Stimulated activated CD4-positive, alpha-beta T cell treated with anti-CD3 and anti-CD28 coated beads, Interleukin-4, amount 100 ng/mL, for 48 hours (primary cell): Measurements from ENCODE around the gene NACA.

ENCODE experiments used
- DNase-seq, 2 donors: peaks; one replicate each; pipeline ENCODE4 v3.0.0-alpha.2; 2020; ENCODE audit warnings: low read depth in 2 of 2

Gene NACA

DNA sequence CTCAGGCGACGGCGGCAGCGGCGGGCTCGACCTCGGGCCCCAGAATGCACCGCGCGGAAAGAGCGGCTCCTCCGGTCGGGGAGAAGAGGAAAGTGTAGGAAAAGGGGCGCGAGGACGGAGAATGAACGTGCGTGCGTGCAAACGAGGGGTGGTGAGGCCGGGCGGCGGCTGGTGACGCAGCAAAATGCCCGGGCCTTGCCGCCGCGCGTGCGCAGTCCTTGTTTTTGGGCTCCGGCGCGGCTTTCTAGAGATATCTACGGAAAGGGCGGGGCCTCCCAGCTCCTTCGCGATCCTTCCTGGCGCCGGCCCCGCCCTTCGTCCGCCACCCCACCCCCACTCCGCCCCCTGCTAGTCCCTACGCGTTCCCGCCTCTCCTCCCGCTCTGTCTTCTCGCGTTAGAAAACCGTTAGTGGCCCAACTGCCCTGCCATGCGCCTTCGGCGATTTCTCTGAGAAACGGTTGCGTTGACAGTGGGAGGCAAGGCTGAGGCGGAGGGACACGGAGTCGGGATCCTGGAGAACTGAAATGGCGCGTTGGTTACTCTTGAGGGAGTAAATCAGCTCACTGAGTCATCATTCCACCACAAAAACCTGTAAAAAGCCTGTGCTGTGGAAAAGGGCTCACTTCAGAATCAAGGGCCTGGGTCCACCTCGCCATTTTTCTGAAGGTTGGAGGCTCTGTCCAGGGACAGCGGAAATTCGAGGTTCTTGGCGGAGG, 36.8 kb downstream of the NACA start, which contains the start of gene PTGES3:
Gene PTGES3, minus strand, starts transcription at position 156 of the 717 bp plus-strand sequence. CDS start 285 bp downstream, outside the sequence.
- DNase-seq = peak; percentile 96 to 97

DNA sequence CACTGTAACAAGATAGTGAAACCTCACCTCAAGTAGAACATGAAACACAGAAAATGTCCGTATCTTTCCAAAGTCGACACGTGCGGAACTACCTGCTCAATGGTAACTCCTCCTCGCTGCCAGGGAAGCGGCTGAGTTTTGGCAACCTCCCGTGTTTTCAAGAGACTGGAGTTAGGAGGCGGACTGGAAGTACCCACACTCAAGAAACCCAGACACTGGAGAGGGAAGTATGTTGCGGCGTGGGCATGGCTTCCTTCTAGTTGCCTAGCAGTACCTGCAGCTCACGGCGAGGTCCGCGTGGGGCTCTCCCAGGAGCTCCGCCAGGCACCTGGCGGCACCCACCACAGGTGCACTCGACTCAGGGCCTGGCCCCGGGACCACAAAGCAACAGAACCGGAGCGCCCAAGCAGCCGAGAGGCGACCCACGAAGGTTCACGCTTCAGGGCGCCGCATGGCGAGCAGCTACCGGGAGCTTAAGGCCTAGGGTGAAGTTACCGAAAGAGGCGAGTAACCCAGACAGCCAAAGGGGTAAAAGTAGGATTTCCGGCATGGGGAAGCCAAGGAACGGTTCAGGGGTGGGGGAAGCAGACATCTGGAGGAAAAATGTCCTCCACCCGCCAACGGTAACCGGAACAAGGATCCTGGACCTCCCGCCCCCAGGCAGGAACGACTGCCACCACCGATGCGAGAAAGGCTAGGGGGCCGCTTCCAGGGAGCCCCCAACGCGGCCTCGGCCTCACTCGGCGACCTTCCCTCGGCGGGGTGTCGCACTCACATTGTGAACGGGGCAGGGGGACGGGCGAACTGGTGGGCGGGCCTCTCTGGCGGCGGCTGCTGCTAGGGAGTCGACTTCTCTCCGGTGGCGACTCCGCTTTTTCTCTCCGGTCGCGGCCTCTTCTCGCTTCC, 37.6 kb downstream of the NACA start:
- peak in 1 of 2 donors; percentile 44 for DNase-seq

DNA sequence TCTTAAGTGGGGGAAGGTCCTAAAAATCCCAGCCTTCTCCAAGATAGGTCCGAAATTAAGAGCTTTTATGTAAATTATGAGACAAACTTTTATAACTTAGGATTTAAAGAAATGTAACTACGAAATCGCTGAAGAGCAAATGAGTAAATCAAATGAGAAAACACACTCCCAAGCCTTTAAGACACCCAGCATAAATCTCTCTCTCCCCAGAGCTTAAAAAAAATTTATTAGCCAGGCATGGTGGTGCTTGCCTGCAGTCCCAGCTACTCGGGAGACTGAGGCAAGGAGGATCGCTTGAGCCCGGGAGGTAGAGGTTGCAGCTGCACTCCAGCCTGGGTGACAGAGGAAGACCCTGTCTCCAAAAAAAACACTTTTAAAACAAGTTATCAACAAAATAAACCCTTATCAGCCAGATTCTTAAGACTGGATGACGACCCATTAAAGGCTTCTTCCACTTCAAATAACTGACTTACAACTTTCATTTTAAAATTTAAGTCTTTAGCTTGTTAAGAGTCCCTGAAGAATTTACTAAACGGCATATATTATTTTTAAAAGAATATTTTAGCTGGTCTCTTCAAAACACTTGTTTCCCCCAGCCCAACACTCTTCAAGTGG, 40.2 kb downstream of the NACA start:
- DNase-seq = no peak

DNA sequence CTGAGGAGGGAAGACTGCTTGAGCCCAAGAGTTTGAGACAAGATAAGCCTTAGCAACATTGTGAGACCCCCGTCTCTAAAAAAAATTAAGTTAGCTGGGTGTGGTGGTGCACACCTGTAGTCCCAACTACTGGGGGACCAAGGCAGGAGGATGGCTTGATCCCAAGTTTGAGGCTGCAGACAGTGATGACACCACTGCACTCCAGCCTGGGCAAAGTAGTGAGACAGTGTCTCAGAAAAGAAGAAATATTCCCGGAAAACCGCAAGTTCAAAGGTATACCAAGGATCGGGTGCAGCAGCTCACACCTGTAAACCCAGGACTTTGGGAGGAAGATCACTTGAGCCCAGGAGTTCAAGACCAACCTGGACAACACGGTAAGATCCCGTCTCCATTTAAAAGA, 42.8 kb downstream of the NACA start:
- DNase-seq = no peak

DNA sequence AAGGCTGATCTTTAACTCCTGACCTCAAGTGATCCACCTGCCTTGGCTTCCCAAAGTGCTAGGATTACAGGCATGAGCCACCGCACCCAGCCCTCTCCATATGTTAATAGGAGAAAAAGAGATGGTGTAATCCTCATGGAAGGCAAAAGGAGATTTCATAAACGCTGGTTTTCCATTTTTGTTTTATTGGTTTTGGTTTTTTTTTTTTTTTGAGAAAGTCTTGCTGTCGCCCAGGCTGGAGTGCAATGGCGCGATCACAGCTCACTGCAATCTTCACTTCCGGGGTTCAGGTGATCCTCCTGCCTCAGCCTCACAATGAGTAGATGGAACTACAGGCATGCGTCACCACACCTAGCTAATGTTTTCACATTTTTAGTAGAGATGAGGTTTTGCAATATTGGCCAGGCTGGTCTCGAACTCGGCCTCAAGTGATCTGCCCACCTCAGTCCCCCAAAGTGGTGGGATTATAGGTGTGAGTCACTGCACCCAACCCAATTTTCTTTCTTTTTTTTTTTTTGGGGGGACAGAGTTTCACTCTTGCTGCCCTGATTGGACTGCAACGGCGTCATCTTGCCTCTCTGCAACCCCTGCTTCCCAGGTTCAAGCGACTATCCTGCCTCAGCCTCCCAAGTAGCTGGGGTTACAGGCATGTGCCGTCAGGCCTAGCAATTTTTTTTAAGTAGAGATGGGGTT, 45.1 kb downstream of the NACA start:
- no peak for DNase-seq

DNA sequence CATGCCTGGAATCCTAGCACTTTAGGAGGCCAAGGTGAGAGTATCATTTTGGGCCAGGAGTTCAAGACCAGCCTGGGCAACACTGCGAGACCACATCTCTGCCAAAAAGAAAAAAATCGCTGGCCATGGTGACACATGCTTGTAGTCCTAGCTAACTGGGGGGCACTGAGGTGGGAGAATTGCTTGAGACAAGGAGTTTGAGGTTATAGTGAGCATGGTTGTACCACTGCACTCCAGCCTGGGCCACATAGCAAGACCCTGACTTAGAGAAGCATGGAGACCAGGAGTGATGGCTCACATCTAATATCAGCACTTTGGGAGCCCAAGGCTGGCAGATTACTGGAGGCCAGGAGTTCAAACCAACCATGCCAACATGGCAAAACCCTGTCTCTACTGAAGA, 46.2 kb downstream of the NACA start:
- DNase-seq = no peak

DNA sequence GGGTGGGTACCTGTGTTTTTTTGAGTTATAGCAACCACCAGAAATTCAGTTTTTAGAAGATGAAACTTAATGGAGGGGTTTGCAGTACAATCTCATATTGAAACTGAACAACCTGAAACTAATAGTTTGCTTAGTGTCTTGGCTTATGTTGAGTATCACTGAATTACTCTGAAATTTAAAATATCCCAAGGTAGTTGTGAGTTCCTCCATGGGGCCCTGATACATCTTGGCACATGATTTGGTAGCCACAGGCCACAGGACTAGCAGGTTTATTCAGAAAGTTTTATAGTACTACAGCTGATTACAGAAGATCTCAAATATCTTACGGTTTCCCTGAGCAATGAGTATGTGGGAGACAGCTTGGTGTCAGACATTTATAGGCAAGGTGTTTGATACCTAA, 47.4 kb downstream of the NACA start:
- DNase-seq = no peak

DNA sequence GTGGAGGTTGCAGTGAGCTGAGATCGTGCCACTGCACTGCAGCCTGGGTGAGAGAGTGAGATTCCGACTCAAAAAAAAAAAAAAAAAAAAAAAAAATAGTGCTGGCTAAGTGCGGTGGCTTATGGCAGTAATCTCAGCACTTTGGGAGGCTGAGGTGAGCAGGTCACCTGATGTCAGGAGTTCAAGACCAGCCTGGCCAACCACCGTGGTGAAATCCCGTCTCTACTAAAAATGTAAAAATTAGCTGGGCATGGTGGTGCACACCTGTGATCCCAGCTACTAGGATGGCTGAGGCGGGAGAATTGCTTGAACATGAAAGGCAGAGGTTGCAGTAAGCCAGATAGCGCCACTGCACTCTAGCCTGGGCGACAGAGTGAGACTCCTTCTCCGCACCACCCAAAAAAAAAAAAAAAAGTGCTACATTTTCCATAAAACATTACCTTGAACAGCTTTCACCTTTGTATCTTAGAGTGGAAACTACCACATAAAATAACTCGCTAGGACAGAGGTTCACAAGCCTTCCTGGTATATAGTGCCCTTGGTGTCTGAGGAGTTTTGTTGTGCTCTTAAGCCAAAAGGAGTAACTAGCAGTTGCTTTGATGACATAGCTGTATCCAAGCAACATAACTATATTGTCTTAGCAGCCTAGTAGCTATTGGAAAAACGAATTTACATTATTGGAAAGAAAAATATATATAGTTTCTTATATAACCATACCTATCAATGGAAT, 48.1 kb downstream of the NACA start:
- no peak for DNase-seq

DNA sequence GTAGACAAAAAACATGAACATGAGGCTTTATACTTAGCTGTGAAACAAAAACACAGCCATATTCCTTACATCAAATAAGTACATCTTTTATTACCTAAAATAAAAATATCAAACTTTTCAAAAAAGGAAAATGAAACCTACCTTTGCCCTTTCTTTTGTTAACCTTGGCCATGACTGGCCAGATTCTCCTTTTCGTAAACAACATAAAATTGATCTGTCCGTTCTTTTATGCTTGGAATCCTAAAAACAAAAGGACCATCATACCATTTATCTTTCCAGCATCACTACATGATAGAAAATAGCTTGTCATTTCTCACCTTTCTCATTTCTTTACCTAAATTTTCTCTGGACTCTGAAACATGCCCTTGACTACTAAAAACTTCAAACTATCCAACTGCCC, 53.5 kb downstream of the NACA start:
- DNase-seq = no peak

DNA sequence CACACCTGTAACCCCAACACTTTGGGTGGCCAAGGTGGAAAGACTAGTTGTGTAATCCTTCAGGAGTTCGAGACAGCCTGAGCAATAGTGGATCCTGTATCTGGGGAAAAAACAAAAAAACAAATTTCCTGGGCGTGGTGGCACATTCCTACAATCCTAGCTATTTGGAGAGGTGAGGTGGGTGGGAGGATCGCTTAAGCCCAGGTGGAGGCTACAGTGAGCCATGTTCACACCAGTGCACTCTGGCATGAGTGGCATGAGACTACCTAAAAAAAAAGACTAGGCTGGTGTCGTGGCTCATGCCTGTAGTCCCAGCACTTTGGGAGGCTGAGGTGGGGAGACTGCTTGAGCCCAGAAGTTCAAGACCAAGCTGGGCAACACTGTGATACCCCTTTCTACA, 54.3 kb downstream of the NACA start:
- no peak for DNase-seq

DNA sequence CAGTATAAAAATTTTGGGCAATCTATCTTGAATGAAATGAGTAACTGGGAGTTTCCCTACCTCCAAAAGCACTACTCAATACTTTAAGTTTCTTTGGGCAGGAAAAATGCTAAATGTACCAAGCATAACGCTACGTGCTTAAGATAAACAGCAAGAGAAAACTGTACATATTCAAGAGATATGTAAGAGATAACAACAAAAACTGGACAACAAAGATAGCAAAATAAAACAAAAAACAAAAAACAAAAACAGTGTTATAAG, 57.0 kb downstream of the NACA start:
- no peak for DNase-seq
